Heart left ventricle (tissue), 13 donors: ENCODE data around the gene TMPRSS4.

Experiments
- CTCF ChIP-seq, 12 donors: fragments of 200-600 bp; sonication (generic) in 4 of 12; IDR thresholded peaks; one replicate each; pipeline versions ENCODE4 v1.5.0 to v1.8.0; 2018 to 2022; ENCODE audit warnings: antibody characterized with exemption in 12 of 12, mild to moderate bottlenecking in 5 of 12
- POLR2A ChIP-seq, 2 donors: fragments of 450-650 bp; IDR thresholded peaks; one replicate each; pipeline ENCODE4 v1.6.1; 2017; ENCODE audit warnings: antibody characterized with exemption in 2 of 2, mild to moderate bottlenecking in 2 of 2, moderate library complexity in 2 of 2
- donor health status: ischemic (EF 13 %, LVEDD 7.1; RV severe dilation, severe dysfunction).
- donor health status: DM: no; HTN: yes; CAD: no.
- donor health status: DM: no; HTN: no; CAD: no.
- donor health status: ischemic (EF 25% LVEDD 6.9; RV normal size, moderate dysfunction).
- donor health status: ischemic (EF 25% LVEDD 5.7; RV mildly dilated, moderate dysfunction).
- donor health status: ischemic (EF 35%, LVEDD 5.7; RV mildly dilated, moderate dysfunction).
- donor health status: nonischemic (EF 11% LVEDD 7.7; RV severe dilation, severe dysfunction).
- donor health status: DM: yes; HTN: yes; CAD: no.
- donor health status: PGD.
- donor health status: ischemic (EF 29% LVEDD 5.4; RV normal size, mild dysfunction).
- donor health status: nonischemic (EF 23%, LVEDD 6.1; RV moderate dilation, normal function).

DNA sequence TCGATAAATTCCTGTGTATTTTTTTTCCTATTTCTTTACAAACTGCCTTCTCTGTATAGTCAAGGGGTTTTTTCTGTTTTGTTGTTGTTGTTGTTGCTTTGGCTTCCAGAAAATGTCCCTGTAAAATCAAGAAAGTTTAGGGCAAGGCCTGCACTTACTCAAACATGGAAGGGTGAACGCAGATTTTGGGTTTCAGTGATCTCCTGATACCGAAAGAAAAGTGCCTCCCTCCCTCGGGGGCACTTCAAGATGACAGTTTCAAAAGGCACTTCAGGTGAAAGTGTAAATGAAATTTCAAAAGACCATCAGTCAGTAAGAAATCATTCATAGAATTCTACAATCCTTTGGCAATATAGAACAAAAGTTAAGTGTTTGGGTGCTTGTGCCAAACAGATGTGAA, 43.4 kb upstream of the TMPRSS4 start:
- TF ChIP-seq CTCF (IDR thresholded peaks at IDR 0.05): no peak
- TF ChIP-seq POLR2A (IDR thresholded peaks at IDR 0.05): no peak
